ENCODE measurements around the gene ANO3. TPM values are rescaled to one million over a fixed set of nuclear protein-coding genes. Genes with fewer than 3 reads are reported as not detected.

The ANO3 gene
- total and polyA plus RNA-seq, 2 of the 4 experiments (the other 2 are of a cell fraction): 0.02 to 0.18 TPM

DNA sequence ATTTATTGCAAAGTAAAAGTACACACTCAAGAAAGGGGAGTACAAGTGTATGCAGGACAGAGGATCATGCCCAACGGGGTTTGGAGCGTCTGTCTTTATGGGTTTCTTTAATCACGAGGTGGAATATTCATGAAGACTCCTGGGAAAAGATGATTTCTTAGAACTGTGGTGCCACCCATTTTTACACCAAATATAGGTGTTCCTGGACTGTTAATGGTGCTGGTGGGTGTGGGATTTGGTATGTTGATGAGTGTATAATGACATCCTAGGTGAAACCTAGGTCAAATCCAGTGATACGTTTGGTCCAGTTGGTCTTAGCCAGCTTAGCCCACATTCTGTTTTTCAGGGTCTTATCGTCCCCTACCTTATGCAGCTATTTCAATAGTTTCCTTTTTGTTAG lies 21.1 kb downstream of the ANO3 start:
- H2BK5ac ChIP-seq (ENCODE audit: low read depth, low read length, poor library complexity, severe bottlenecking): no peak overlapping the region
- no peak overlapping the region for H3K14ac ChIP-seq (replicated peaks; ENCODE audit: low read depth, low read length)
- no peak overlapping the region for H3K9ac ChIP-seq (ENCODE audit: low read depth, low read length)
- DNase-seq: no peak
- no peak overlapping the region for H3K4me2 ChIP-seq (ENCODE audit: low read depth, low read length)
- no TSS peak for BruUV-seq (replicated peaks)
- no peak overlapping the region for H3K27ac ChIP-seq (ENCODE audit: insufficient read depth, low read length)
- no peaks in the 10 kb centered on the region for H3K36me3 ChIP-seq (ENCODE audit: control insufficient read depth, insufficient read depth, low read length)
- H3K4me3 ChIP-seq (ENCODE audit: insufficient read depth, low read depth, low read length): no peak overlapping the region
- H2BK15ac ChIP-seq (ENCODE audit: low read depth, low read length): no peak overlapping the region
- intact Hi-C loops (cut with micrococcal nuclease): no loop called here
- H2AK9ac ChIP-seq (replicated peaks; ENCODE audit: low read depth, low read length, poor library complexity): no peak overlapping the region
- ChIA-PET POLR2A (ENCODE audit: unreplicated experiment) (no interaction called here), CTCF (no interaction called here)
- no peak for TF ChIP-seq SMC3 (IDR thresholded peaks at IDR 0.05; ENCODE audit: low read depth, low read length)
- TF ChIP-seq, protein P1, sequence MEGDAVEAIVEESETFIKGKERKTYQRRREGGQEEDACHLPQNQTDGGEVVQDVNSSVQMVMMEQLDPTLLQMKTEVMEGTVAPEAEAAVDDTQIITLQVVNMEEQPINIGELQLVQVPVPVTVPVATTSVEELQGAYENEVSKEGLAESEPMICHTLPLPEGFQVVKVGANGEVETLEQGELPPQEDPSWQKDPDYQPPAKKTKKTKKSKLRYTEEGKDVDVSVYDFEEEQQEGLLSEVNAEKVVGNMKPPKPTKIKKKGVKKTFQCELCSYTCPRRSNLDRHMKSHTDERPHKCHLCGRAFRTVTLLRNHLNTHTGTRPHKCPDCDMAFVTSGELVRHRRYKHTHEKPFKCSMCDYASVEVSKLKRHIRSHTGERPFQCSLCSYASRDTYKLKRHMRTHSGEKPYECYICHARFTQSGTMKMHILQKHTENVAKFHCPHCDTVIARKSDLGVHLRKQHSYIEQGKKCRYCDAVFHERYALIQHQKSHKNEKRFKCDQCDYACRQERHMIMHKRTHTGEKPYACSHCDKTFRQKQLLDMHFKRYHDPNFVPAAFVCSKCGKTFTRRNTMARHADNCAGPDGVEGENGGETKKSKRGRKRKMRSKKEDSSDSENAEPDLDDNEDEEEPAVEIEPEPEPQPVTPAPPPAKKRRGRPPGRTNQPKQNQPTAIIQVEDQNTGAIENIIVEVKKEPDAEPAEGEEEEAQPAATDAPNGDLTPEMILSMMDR (conservative IDR thresholded peaks at IDR 0.05; ENCODE audit: low read depth, low read length): no peak
- H3K23ac ChIP-seq (ENCODE audit: low read depth, low read length): no peak overlapping the region
- dilution Hi-C loops (cut with HindIII; ENCODE audit: low sequenced_read_pairs, unreplicated experiment): no loop called here
- no peak overlapping the region for H4K8ac ChIP-seq (ENCODE audit: low read depth in 2 of 2, low read length in 2 of 2)
- H2AK5ac ChIP-seq (ENCODE audit: low read depth, low read length): no peak overlapping the region
- no peaks in the 10 kb centered on the region for H4K20me1 ChIP-seq (ENCODE audit: insufficient read depth, low read length)
- no peak overlapping the region for H3K18ac ChIP-seq (ENCODE audit: low read depth, low read length)
- H3K9me3 ChIP-seq (ENCODE audit: control insufficient read depth, insufficient read depth, low read length): no peaks in the 10 kb centered on the region
- H2AFZ ChIP-seq (replicated peaks; ENCODE audit: low read length, poor library complexity): no peak overlapping the region
- H3K56ac ChIP-seq (ENCODE audit: extremely low read depth, insufficient read depth, low read length): no peak overlapping the region
- no peaks in the 10 kb centered on the region for H3K9me1 ChIP-seq (ENCODE audit: insufficient read depth, low read length)
- no peaks in the 10 kb centered on the region for H3K4me1 ChIP-seq (ENCODE audit: control insufficient read depth, insufficient read depth, low read length)
- whole genome bisulfite sequencing, 2 experiments (ENCODE audit: extremely low coverage in 2 of 2, insufficient read length in 1 of 2): 100% methylated on average over 1 of the region's 5 CpGs; no CpG with 5 or more reads in 1 of the 2 experiments
- H3K79me1 ChIP-seq (ENCODE audit: low read depth in 1 of 2, low read length in 2 of 2): no peaks in the 10 kb centered on the region
- no peak for ATAC-seq (ENCODE audit: low read depth)
- no peak overlapping the region for H2BK120ac ChIP-seq (ENCODE audit: low read depth, low read length)
- no peaks in the 10 kb centered on the region for H3K27me3 ChIP-seq (ENCODE audit: control insufficient read depth, insufficient read depth, low read length)
- no peak overlapping the region for H2BK20ac ChIP-seq (ENCODE audit: low read depth, low read length)
- in situ Hi-C loops (cut with MboI; ENCODE audit: low sequenced_read_pairs): no loop called here
- H4K91ac ChIP-seq (ENCODE audit: insufficient read depth, low read depth, low read length): no peak overlapping the region
- no peak overlapping the region for H4K5ac ChIP-seq (ENCODE audit: low read depth, low read length)
- H3K4ac ChIP-seq (ENCODE audit: low read depth, low read length): no peak overlapping the region
